Endothelial cell of umbilical vein (primary cell): ENCODE data around the gene EML1. TPM values are rescaled to one million over a fixed set of nuclear protein-coding genes. Genes with fewer than 3 reads are reported as not detected.

Experiments
- BruUV-seq: library from RNA; stranded (reverse); fragments of 400-500 nt; replicated peaks from 2 replicates; lab custom pipeline; 2021; lab: Mats Ljungman, UMichigan
- CTCF ChIA-PET: fragments of 300-600, 350-600 bp; sonication (Branson Sonifier 250); formaldehyde crosslinking; loops from one replicate; lab custom pipeline; 2021; ENCODE audit warnings: antibody characterized with exemption, inconsistent platforms; lab: Charles Lee
- POLR2A ChIA-PET: fragments of 300-600, 350-600 bp; sonication (Branson Sonifier 250); formaldehyde crosslinking; loops from one replicate; lab custom pipeline; 2021; ENCODE audit warnings: antibody characterized with exemption, inconsistent platforms; lab: Charles Lee
- DNase-seq: peaks from one replicate; pipeline ENCODE4 v3.0.0-alpha.2; 2011; ENCODE audit warnings: low read depth, low spot score
- FAIRE-seq: peaks from 2 replicates; lab custom pipeline; 2011; peaks lifted over from hg19 to GRCh38; lab: Jason Lieb, UNC
- H2AFZ ChIP-seq: 2 replicates; pipeline ENCODE4 v1.6.0; 2012; ENCODE audit warnings: low read depth, low read length, control low read depth, inconsistent platforms
- H3K27ac ChIP-seq: 2 replicates; pipeline ENCODE4 v1.5.1; 2011; ENCODE audit warnings: low read depth, mild to moderate bottlenecking, control low read depth, low read length, moderate library complexity; ENCODE audit not compliant: insufficient read depth
- H3K27me3 ChIP-seq, 2 experiments: 2 replicates each; pipeline versions ENCODE4 v1.6.0 to v1.6.1; 2011; ENCODE audit warnings: low read length in 2 of 2, mixed read lengths in 1 of 2; ENCODE audit not compliant: control insufficient read depth in 2 of 2, insufficient read depth in 2 of 2
- H3K36me3 ChIP-seq, 2 experiments: 2 replicates in 1 of 2; 3 replicates in 1 of 2; pipeline ENCODE4 v1.5.1; 2011; ENCODE audit warnings: low read length in 2 of 2, mild to moderate bottlenecking in 1 of 2, moderate library complexity in 1 of 2; ENCODE audit not compliant: control insufficient read depth in 2 of 2, insufficient read depth in 2 of 2; ENCODE audit errors: extremely low read depth in 1 of 2
- H3K4me1 ChIP-seq: 3 replicates; pipeline ENCODE4 v1.5.1; 2011; ENCODE audit warnings: mild to moderate bottlenecking, low read length; ENCODE audit not compliant: control insufficient read depth, insufficient read depth; ENCODE audit errors: extremely low read depth
- H3K4me2 ChIP-seq: 2 replicates; pipeline ENCODE4 v1.6.1; 2011; ENCODE audit warnings: low read length, control low read depth, mixed read lengths; ENCODE audit not compliant: insufficient read depth
- H3K4me3 ChIP-seq, 3 experiments: fragments of 200-600 bp in 1 of 3; sonication (generic), shearing (Covaris generic) in 1 of 3; replicated peaks in 1 of 3; 2 replicates each; pipeline ENCODE4 v1.5.1; 2011 to 2016; ENCODE audit warnings: control low read depth in 3 of 3, low read length in 3 of 3, mild to moderate bottlenecking in 2 of 3, inconsistent platforms in 1 of 3, low read depth in 1 of 3, moderate library complexity in 1 of 3; ENCODE audit not compliant: insufficient read depth in 1 of 3
- H3K79me2 ChIP-seq: 2 replicates; pipeline ENCODE4 v1.6.0; 2012; ENCODE audit warnings: low read length, inconsistent platforms; ENCODE audit not compliant: control insufficient read depth, insufficient read depth
- H3K9ac ChIP-seq: replicated peaks from 2 replicates; pipeline ENCODE3; 2011; ENCODE audit warnings: low read length, control low read depth; ENCODE audit not compliant: insufficient read depth; ENCODE audit errors: extremely low read depth
- H3K9me1 ChIP-seq: replicated peaks from 3 replicates; pipeline ENCODE4 v1.6.0; 2011; ENCODE audit warnings: mild to moderate bottlenecking, low read length; ENCODE audit not compliant: control insufficient read depth, insufficient read depth; ENCODE audit errors: extremely low read depth
- H3K9me3 ChIP-seq: replicated peaks from 2 replicates; pipeline ENCODE4 v1.5.1; 2012; ENCODE audit warnings: low read length, inconsistent platforms; ENCODE audit not compliant: control insufficient read depth, insufficient read depth
- H4K20me1 ChIP-seq: replicated peaks from 2 replicates; pipeline ENCODE3; 2011; ENCODE audit warnings: mild to moderate bottlenecking, low read length; ENCODE audit not compliant: control insufficient read depth, insufficient read depth; ENCODE audit errors: extremely low read depth
- EZH2 ChIP-seq: IDR thresholded peaks from 2 replicates; pipeline ENCODE4 v1.6.1; 2012; ENCODE audit warnings: borderline replicate concordance, low read depth, mild to moderate bottlenecking, moderate library complexity, low read length, inconsistent platforms; ENCODE audit not compliant: severe bottlenecking
- FOS ChIP-seq: IDR thresholded peaks from 2 replicates; pipeline ENCODE4 v1.6.1; 2011; ENCODE audit warnings: mild to moderate bottlenecking, low read length, moderate library complexity, borderline replicate concordance; ENCODE audit not compliant: insufficient read depth
- GATA2 ChIP-seq: IDR thresholded peaks from 2 replicates; pipeline ENCODE4 v1.7.0; 2011; ENCODE audit warnings: low read depth, mild to moderate bottlenecking, moderate library complexity, mixed read lengths, low read length; ENCODE audit not compliant: insufficient read length, insufficient read depth
- JUN ChIP-seq: IDR thresholded peaks from 2 replicates; pipeline ENCODE4 v1.6.1; 2011; ENCODE audit warnings: borderline replicate concordance, low read depth; ENCODE audit not compliant: insufficient read length, insufficient read depth
- MAX ChIP-seq: IDR thresholded peaks from 2 replicates; pipeline ENCODE4 v1.6.1; 2011; ENCODE audit not compliant: insufficient read depth, insufficient read length
- MYC ChIP-seq: IDR thresholded peaks from one replicate; pipeline ENCODE4 v1.6.1; 2011; ENCODE audit warnings: mild to moderate bottlenecking, low read depth, low read length
- POLR2A ChIP-seq: IDR thresholded peaks from 2 replicates; pipeline ENCODE4 v1.6.1; 2012; ENCODE audit warnings: low read depth, mild to moderate bottlenecking, control low read depth, low read length
- POLR2AphosphoS5 ChIP-seq: IDR thresholded peaks from 2 replicates; pipeline ENCODE4 v1.6.1; 2012; ENCODE audit warnings: low read depth, mild to moderate bottlenecking, control low read depth, low read length, moderate library complexity; ENCODE audit not compliant: insufficient read depth
- dilution Hi-C: fragments of 300-500 bp; cut with MboI; formaldehyde crosslinking; loops from one replicate; pipeline ENCODE4 v1.15.0; 2019; ENCODE audit warnings: low sequenced_read_pairs; ENCODE audit not compliant: extremely low pct_ligation_motif_present
- intact Hi-C: fragments of 100-400 bp; cut with micrococcal nuclease; formaldehyde crosslinking; loops from one replicate; pipeline ENCODE4 v1.10.0; 2022
- polyA plus RNA-seq, 4 experiments: library from polyadenylated mRNA; depleted of rRNA in 3 of 4; stranded (reverse) in 3 of 4; unstranded in 1 of 4; fragments of >200 nt; gene quantifications; 2 replicates each; pipeline versions ENCODE4 v1.2.1 to v1.2.3, GENCODE V29; 2011 to 2012; ENCODE audit warnings: missing spikeins in 1 of 4
- total RNA-seq: library from RNA; stranded (reverse); gene quantifications from 2 replicates; pipeline ENCODE4 v1.2.3, GENCODE V29; 2021
- TF ChIP-seq, protein P1 (sequence below), 2 donors: IDR thresholded peaks; 1 replicate in 1 of 2; 2 replicates in 1 of 2; pipeline ENCODE4 v1.5.1; 2011; ENCODE audit warnings: low read length in 2 of 2, mild to moderate bottlenecking in 2 of 2, moderate library complexity in 2 of 2, control low read depth in 1 of 2, inconsistent platforms in 1 of 2, low read depth in 1 of 2; ENCODE audit not compliant: insufficient read depth in 1 of 2; ENCODE audit errors: extremely low read depth in 1 of 2

EML1 gene
- total and polyA plus RNA-seq, 2 donors (not counting 3 experiments of a cell fraction or from before 2014, with no cell fraction given): 22.9 to 33.0 TPM

- H3K9ac ChIP-seq: no peak overlapping the region
- no peaks in the 10 kb centered on the region for H3K79me2 ChIP-seq
- H3K27me3 ChIP-seq: no peaks in the 10 kb centered on the region
- H3K4me3 ChIP-seq: no peak overlapping the region
- dilution Hi-C loops: no loop called here
- CTCF ChIA-PET: interaction anchor here (1.1 to 2.0 kb wide), 5 partner anchors 12 to 208 kb away, joined by 3 to 5 read pairs (median 5); no protein-coding TSS in a partner anchor
- no peaks in the 10 kb centered on the region for H3K9me1 ChIP-seq
- no peak overlapping the region for H3K27ac ChIP-seq
- POLR2A ChIA-PET: no interaction called here
- intact Hi-C loops: no loop called here
- H3K4me1 ChIP-seq: no peaks in the 10 kb centered on the region
- FAIRE-seq (peak; percentile 55), DNase-seq (no peak)
- TF ChIP-seq MYC (no peak), EZH2 (no peak), MAX (no peak), JUN (no peak), POLR2AphosphoS5 (no peak), POLR2A (no peak), FOS (no peak), GATA2 (no peak)
- TF ChIP-seq, protein P1, sequence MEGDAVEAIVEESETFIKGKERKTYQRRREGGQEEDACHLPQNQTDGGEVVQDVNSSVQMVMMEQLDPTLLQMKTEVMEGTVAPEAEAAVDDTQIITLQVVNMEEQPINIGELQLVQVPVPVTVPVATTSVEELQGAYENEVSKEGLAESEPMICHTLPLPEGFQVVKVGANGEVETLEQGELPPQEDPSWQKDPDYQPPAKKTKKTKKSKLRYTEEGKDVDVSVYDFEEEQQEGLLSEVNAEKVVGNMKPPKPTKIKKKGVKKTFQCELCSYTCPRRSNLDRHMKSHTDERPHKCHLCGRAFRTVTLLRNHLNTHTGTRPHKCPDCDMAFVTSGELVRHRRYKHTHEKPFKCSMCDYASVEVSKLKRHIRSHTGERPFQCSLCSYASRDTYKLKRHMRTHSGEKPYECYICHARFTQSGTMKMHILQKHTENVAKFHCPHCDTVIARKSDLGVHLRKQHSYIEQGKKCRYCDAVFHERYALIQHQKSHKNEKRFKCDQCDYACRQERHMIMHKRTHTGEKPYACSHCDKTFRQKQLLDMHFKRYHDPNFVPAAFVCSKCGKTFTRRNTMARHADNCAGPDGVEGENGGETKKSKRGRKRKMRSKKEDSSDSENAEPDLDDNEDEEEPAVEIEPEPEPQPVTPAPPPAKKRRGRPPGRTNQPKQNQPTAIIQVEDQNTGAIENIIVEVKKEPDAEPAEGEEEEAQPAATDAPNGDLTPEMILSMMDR (IDR thresholded peaks at IDR 0.05; ENCODE audit: extremely low read depth in 1 of 2, insufficient read depth in 1 of 2, low read depth in 1 of 2, low read length in 2 of 2): no peak
- H2AFZ ChIP-seq: no peak overlapping the region
- no peaks in the 10 kb centered on the region for H3K9me3 ChIP-seq
- H4K20me1 ChIP-seq: no peaks in the 10 kb centered on the region
- BruUV-seq: no TSS peak
- peaks cover 0 to 2% of the 10 kb centered on the region in 2 experiments for H3K36me3 ChIP-seq
- no peak overlapping the region for H3K4me2 ChIP-seq
These were observed 103.1 kb downstream of the EML1 start for GRCh38 chr14:99896361-99896760.
